ENCODE results near the gene SPATA2L. TPM values are rescaled to one million over a fixed set of nuclear protein-coding genes. Genes with fewer than 3 reads are reported as not detected.
"Not testable (repeated sequence)": the region's sequence is repeated elsewhere in the genome, so short reads cannot be mapped to it uniquely, and the experiment has no call there.

The SPATA2L gene
- total RNA-seq, 1 experiment from 2014 or later, result 12.6 TPM

- no peak for DNase-seq
- Histone ChIP-seq H3K27me3 (no peaks in the 10 kb centered on the region), H3K36me3 (peaks cover 2% of the 10 kb centered on the region), H3K9me3 (no peaks in the 10 kb centered on the region), H3K4me3 (peak overlapping the region; percentile 80)
Measured at GRCh38 chr16:89687092-89687940, 14.2 kb downstream of the SPATA2L start.

GRCh38 chr16:89686520-89687091, 14.9 kb downstream of the SPATA2L start, which contains the start of gene CDK10:
Gene CDK10 (plus strand): TSS chr16:89686689. CDS start chr16:89686711, 22 bp downstream.
- H3K36me3 ChIP-seq, result peaks cover 2% of the 10 kb centered on the region
- peak within 1 kb of the TSS; percentile 80 for H3K4me3 ChIP-seq
- H3K27me3 ChIP-seq, result no peaks in the 10 kb centered on the region
- peak; percentile 76 for DNase-seq
- no peaks in the 10 kb centered on the region for H3K9me3 ChIP-seq

GRCh38 chr16:89685916-89686315, 15.6 kb downstream of the SPATA2L start:
- DNase-seq, result no peak
- no peak overlapping the region for H3K4me3 ChIP-seq
- H3K9me3 ChIP-seq, result no peaks in the 10 kb centered on the region
- no peaks in the 10 kb centered on the region; the same call in none of the 2 replicates for H3K36me3 ChIP-seq
- no peaks in the 10 kb centered on the region for H3K27me3 ChIP-seq

GRCh38 chr16:89678258-89678657, 23.2 kb downstream of the SPATA2L start:
- no peak for DNase-seq
- Histone ChIP-seq H3K27me3 (no peaks in the 10 kb centered on the region), H3K36me3 (no peaks in the 10 kb centered on the region; the same call in 1 of the 2 replicates), H3K9me3 (no peaks in the 10 kb centered on the region), H3K4me3 (no peak overlapping the region)

GRCh38 chr16:89672177-89672941, 29.1 kb downstream of the SPATA2L start:
- H3K9me3 ChIP-seq, result no peaks in the 10 kb centered on the region
- no peak overlapping the region for H3K4me3 ChIP-seq
- H3K27me3 ChIP-seq, result no peaks in the 10 kb centered on the region
- no peaks in the 10 kb centered on the region for H3K36me3 ChIP-seq
- no peak for DNase-seq

- H3K27me3 ChIP-seq, DNase-seq, H3K9me3 ChIP-seq, H3K4me3 ChIP-seq, H3K36me3 ChIP-seq: not testable (repeated sequence)
Measured at GRCh38 chr16:89671565-89671964, 29.9 kb downstream of the SPATA2L start.

- no peak for DNase-seq
- no peak overlapping the region for H3K4me3 ChIP-seq
- no peaks in the 10 kb centered on the region for H3K36me3 ChIP-seq
- H3K27me3 ChIP-seq, result no peaks in the 10 kb centered on the region
- H3K9me3 ChIP-seq, result no peaks in the 10 kb centered on the region; the same call in 1 of the 2 replicates
Measured at GRCh38 chr16:89670496-89671431, 30.7 kb downstream of the SPATA2L start.

GRCh38 chr16:89669755-89670154, 31.8 kb downstream of the SPATA2L start:
- Histone ChIP-seq H3K36me3 (no peaks in the 10 kb centered on the region), H3K27me3 (no peaks in the 10 kb centered on the region), H3K9me3 (no peaks in the 10 kb centered on the region; the same call in 1 of the 2 replicates), H3K4me3 (no peak overlapping the region)
- DNase-seq, result no peak

- no peaks in the 10 kb centered on the region for H3K27me3 ChIP-seq
Measured at GRCh38 chr16:89668790-89669158, 32.7 kb downstream of the SPATA2L start.

GRCh38 chr16:89667633-89668032, 33.9 kb downstream of the SPATA2L start:
- no peak overlapping the region for H3K4me3 ChIP-seq
- no peak for DNase-seq

More at GRCh38 chr16:89668790-89669158, 32.7 kb downstream of the SPATA2L start:
- Histone ChIP-seq H3K4me3 (no peak overlapping the region), H3K9me3 (no peaks in the 10 kb centered on the region; the same call in 1 of the 2 replicates), H3K36me3 (no peaks in the 10 kb centered on the region)
- no peak for DNase-seq

GRCh38 chr16:89667000-89667399, 34.5 kb downstream of the SPATA2L start:
- DNase-seq, result peak; percentile 42
- H3K4me3 ChIP-seq, H3K27me3 ChIP-seq, H3K36me3 ChIP-seq, H3K9me3 ChIP-seq: not testable (repeated sequence)

More at GRCh38 chr16:89667633-89668032, 33.9 kb downstream of the SPATA2L start:
- H3K27me3 ChIP-seq, result no peaks in the 10 kb centered on the region
- peaks cover 2% of the 10 kb centered on the region; the same call in 1 of the 2 replicates for H3K36me3 ChIP-seq
- H3K9me3 ChIP-seq, result no peaks in the 10 kb centered on the region; the same call in 1 of the 2 replicates

GRCh38 chr16:89664238-89664637, 37.3 kb downstream of the SPATA2L start:
- H3K9me3 ChIP-seq, H3K4me3 ChIP-seq, H3K27me3 ChIP-seq, DNase-seq: not testable (repeated sequence)
- H3K36me3 ChIP-seq, result peaks cover 23% of the 10 kb centered on the region

GRCh38 chr16:89661215-89661614, 40.3 kb downstream of the SPATA2L start:
- Histone ChIP-seq H3K9me3 (no peaks in the 10 kb centered on the region; the same call in 1 of the 2 replicates), H3K4me3 (no peak overlapping the region), H3K27me3 (no peaks in the 10 kb centered on the region), H3K36me3 (peaks cover 23% of the 10 kb centered on the region)
- no peak for DNase-seq

- H3K4me3 ChIP-seq, result no peak overlapping the region
- DNase-seq, result no peak
- peaks cover 23% of the 10 kb centered on the region for H3K36me3 ChIP-seq
- H3K27me3 ChIP-seq, result no peaks in the 10 kb centered on the region
- H3K9me3 ChIP-seq, result no peaks in the 10 kb centered on the region
Measured at GRCh38 chr16:89660146-89660545, 41.4 kb downstream of the SPATA2L start.

GRCh38 chr16:89658221-89658879, 43.2 kb downstream of the SPATA2L start:
- Histone ChIP-seq H3K27me3 (no peaks in the 10 kb centered on the region), H3K9me3 (no peaks in the 10 kb centered on the region), H3K36me3 (peaks cover 22% of the 10 kb centered on the region), H3K4me3 (peak overlapping the region; percentile 87)
- peak; percentile 13 for DNase-seq

Measured in MG63 (cell line).